Panc1 (cell line): Measurements from ENCODE around the gene MACROH2A1. TPM values are rescaled to one million over a fixed set of nuclear protein-coding genes. Genes with fewer than 3 reads are reported as not detected.

Experiments
- ATAC-seq: fragments of 200-7000 bp; cut with Tn5 transposase; 2 replicates; pipeline ENCODE4 v1.9.1; 2020; ENCODE audit warnings: mild to moderate bottlenecking, moderate library complexity
- BruUV-seq: library from RNA; stranded (reverse); fragments of 400-500 nt; replicated peaks from 2 replicates; lab custom pipeline; 2021; lab: Mats Ljungman, UMichigan
- CTCF ChIA-PET: fragments of 300-600 bp; sonication (Branson Sonifier 250); formaldehyde crosslinking; loops from one replicate; lab custom pipeline; 2022; ENCODE audit warnings: antibody characterized with exemption; lab: Charles Lee
- POLR2A ChIA-PET: fragments of 300-600 bp; sonication (Branson Sonifier 250); formaldehyde crosslinking; loops from one replicate; lab custom pipeline; 2022; ENCODE audit warnings: antibody characterized with exemption; lab: Charles Lee
- DNase-seq: peaks from one replicate; pipeline ENCODE4 v3.0.0-alpha.2; 2010; ENCODE audit warnings: low read depth, low spot score
- H3K27ac ChIP-seq: 2 replicates; pipeline ENCODE4 v1.5.1; 2011; ENCODE audit warnings: mild to moderate bottlenecking, low read length, inconsistent platforms
- H3K27me3 ChIP-seq: fragments of 200-500 bp; sonication (Bioruptor generic); 2 replicates; pipeline ENCODE4 v1.6.0; 2014; ENCODE audit warnings: low read length, inconsistent platforms; ENCODE audit not compliant: control insufficient read depth, insufficient read depth
- H3K36me3 ChIP-seq: fragments of 200-500 bp; sonication (Bioruptor generic); 2 replicates; pipeline ENCODE4 v1.5.1; 2014; ENCODE audit warnings: inconsistent platforms, mild to moderate bottlenecking, low read length, moderate library complexity; ENCODE audit not compliant: control insufficient read depth, insufficient read depth
- H3K4me1 ChIP-seq: 2 replicates; pipeline ENCODE4 v1.5.1; 2011; ENCODE audit warnings: inconsistent platforms, mild to moderate bottlenecking, low read length, moderate library complexity; ENCODE audit not compliant: control insufficient read depth, insufficient read depth
- H3K4me3 ChIP-seq, 2 experiments: 2 replicates each; pipeline ENCODE4 v1.5.1; 2011 to 2012; ENCODE audit warnings: low read depth in 2 of 2, low read length in 2 of 2, mild to moderate bottlenecking in 2 of 2, inconsistent platforms in 1 of 2, moderate library complexity in 1 of 2
- H3K9me3 ChIP-seq: fragments of 200-500 bp; sonication (Bioruptor generic); 2 replicates; pipeline ENCODE4 v1.5.1; 2014; ENCODE audit warnings: low read depth, mild to moderate bottlenecking, inconsistent platforms, low read length, moderate library complexity; ENCODE audit not compliant: control insufficient read depth, insufficient read depth
- CTCF ChIP-seq: fragments of 450-650 bp; IDR thresholded peaks from 2 replicates; pipeline ENCODE4 v1.5.1; 2017; ENCODE audit warnings: mild to moderate bottlenecking
- POLR2AphosphoS5 ChIP-seq: IDR thresholded peaks from 2 replicates; pipeline ENCODE4 v1.6.1; 2012; ENCODE audit warnings: mild to moderate bottlenecking, low read depth, low read length, moderate library complexity
- REST ChIP-seq, 2 experiments: IDR thresholded peaks; 2 replicates each; pipeline ENCODE4 v1.6.1; 2011 to 2012; ENCODE audit warnings: low read depth in 2 of 2, control low read depth in 1 of 2, low read length in 1 of 2, mild to moderate bottlenecking in 1 of 2, moderate library complexity in 1 of 2; ENCODE audit not compliant: insufficient read depth in 1 of 2
- SIN3A ChIP-seq: IDR thresholded peaks from 2 replicates; pipeline ENCODE4 v1.6.1; 2012; ENCODE audit warnings: low read depth, mild to moderate bottlenecking, low read length, moderate library complexity, borderline replicate concordance; ENCODE audit not compliant: insufficient read depth
- TCF7L2 ChIP-seq: IDR thresholded peaks from 2 replicates; pipeline ENCODE4 v1.6.1; 2011; ENCODE audit warnings: mild to moderate bottlenecking, low read depth, low read length, inconsistent platforms
- in situ Hi-C: cut with HindIII; loops from 2 replicates; pipeline ENCODE4 v1.10.0; 2016; ENCODE audit warnings: low sequenced_read_pairs, low pct_unique_long_range_greater_than_20kb
- intact Hi-C: fragments of 100-400 bp; cut with micrococcal nuclease; formaldehyde crosslinking; loops from one replicate; pipeline ENCODE4 v1.10.0; 2022; ENCODE audit not compliant: unreplicated experiment
- total RNA-seq: library from RNA; stranded (reverse); gene quantifications from one replicate; pipeline ENCODE4 v1.2.1, GENCODE V29; 2021; ENCODE audit not compliant: unreplicated experiment

Gene MACROH2A1
- total RNA-seq, 1 experiment from 2014 or later = 162 TPM

- ChIA-PET POLR2A (no interaction called here), CTCF (no interaction called here)
- DNase-seq (no peak), ATAC-seq (no peak)
- Histone ChIP-seq H3K27ac (no peak overlapping the region), H3K9me3 (no peaks in the 10 kb centered on the region), H3K4me3 (no peak overlapping the region), H3K36me3 (no peaks in the 10 kb centered on the region), H3K27me3 (no peaks in the 10 kb centered on the region), H3K4me1 (peaks cover 5% of the 10 kb centered on the region; the same call in 1 of the 2 replicates)
- intact Hi-C loops (no loop called here), in situ Hi-C loops (no loop called here)
- TF ChIP-seq CTCF = no peak
- no peak for TF ChIP-seq REST (IDR thresholded peaks at IDR 0.05; ENCODE audit: insufficient read depth in 1 of 2, low read depth in 2 of 2, low read length in 1 of 2)
- TF ChIP-seq SIN3A = no peak
- TF ChIP-seq TCF7L2 = no peak
- TF ChIP-seq POLR2AphosphoS5 = no peak
- no TSS peak for BruUV-seq
These were observed 42.9 kb upstream of the MACROH2A1 start for GRCh38 chr5:135441919-135442318.

GRCh38 chr5:135441350-135441831 is 42.4 kb upstream of the MACROH2A1 start:
- POLR2A ChIA-PET = no interaction called here
- intact Hi-C loops = no loop called here

More at GRCh38 chr5:135441350-135441831, 42.4 kb upstream of the MACROH2A1 start:
- CTCF ChIA-PET = no interaction called here
- no peaks in the 10 kb centered on the region for H3K9me3 ChIP-seq
- in situ Hi-C loops = no loop called here
- H3K36me3 ChIP-seq = no peaks in the 10 kb centered on the region
- peaks cover 5% of the 10 kb centered on the region; the same call in 1 of the 2 replicates for H3K4me1 ChIP-seq
- ATAC-seq = no peak
- DNase-seq = no peak
- H3K27me3 ChIP-seq = no peaks in the 10 kb centered on the region
- no TSS peak for BruUV-seq
- no peak overlapping the region for H3K4me3 ChIP-seq
- H3K27ac ChIP-seq = no peak overlapping the region
- TF ChIP-seq REST (IDR thresholded peaks at IDR 0.05; ENCODE audit: insufficient read depth in 1 of 2, low read depth in 2 of 2, low read length in 1 of 2) (no peak), POLR2AphosphoS5 (no peak), SIN3A (no peak), TCF7L2 (no peak), CTCF (no peak)
